Heart left ventricle (tissue), 16 donors: ENCODE data around the gene TPD52L2. TPM values are rescaled to one million over a fixed set of nuclear protein-coding genes. Genes with fewer than 3 reads are reported as not detected.
A peak's percentile ranks its signal among the peaks of the same experiment; 100 is the strongest.
"Not testable (repeated sequence)": the region's sequence is repeated elsewhere in the genome, so short reads cannot be mapped to it uniquely, and the experiment has no call there.

Experiments used
- ATAC-seq, 4 donors: fragments of 200-7000 bp; cut with Tn5 transposase; one replicate each; pipeline ENCODE4 v1.9.1; 2020 to 2022; ENCODE audit warnings: moderate library complexity in 4 of 4, mild to moderate bottlenecking in 3 of 4, moderate number of reproducible peaks in 1 of 4
- DNase-seq, 5 donors: peaks; one replicate each; pipeline ENCODE4 v3.0.0-alpha.2; 2020
- H3K27ac ChIP-seq, 12 donors: fragments of 200-600 bp; sonication (generic) in 4 of 12; one replicate each; pipeline versions ENCODE4 v1.5.0 to v1.8.0; 2016 to 2022; ENCODE audit warnings: mild to moderate bottlenecking in 2 of 12
- H3K27me3 ChIP-seq, 9 donors: fragments of 200-600 bp; sonication (generic) in 2 of 9; one replicate each; pipeline versions ENCODE4 v1.5.1 to v1.8.0; 2016 to 2022; ENCODE audit warnings: mild to moderate bottlenecking in 3 of 9
- H3K36me3 ChIP-seq, 9 donors: fragments of 200-600 bp; sonication (generic) in 2 of 9; one replicate each; pipeline versions ENCODE4 v1.5.0 to v1.8.0; 2018 to 2022; ENCODE audit warnings: mild to moderate bottlenecking in 2 of 9
- H3K4me1 ChIP-seq, 12 donors: fragments of 200-600 bp; sonication (generic) in 4 of 12; one replicate each; pipeline versions ENCODE4 v1.5.0 to v1.8.0; 2016 to 2022; ENCODE audit warnings: mild to moderate bottlenecking in 3 of 12
- H3K4me3 ChIP-seq, 12 donors: fragments of 200-600 bp; sonication (generic) in 4 of 12; one replicate each; pipeline versions ENCODE4 v1.5.0 to v1.8.0; 2017 to 2022; ENCODE audit warnings: mild to moderate bottlenecking in 9 of 12, moderate library complexity in 4 of 12
- H3K9me3 ChIP-seq, 12 donors: fragments of 200-600 bp; sonication (generic) in 4 of 12; one replicate each; pipeline versions ENCODE4 v1.5.0 to v1.8.0; 2016 to 2022; ENCODE audit warnings: mild to moderate bottlenecking in 1 of 12
- POLR2A ChIP-seq, 2 donors: fragments of 450-650 bp; IDR thresholded peaks; one replicate each; pipeline ENCODE4 v1.6.1; 2017; ENCODE audit warnings: antibody characterized with exemption in 2 of 2, mild to moderate bottlenecking in 2 of 2, moderate library complexity in 2 of 2
- WGBS, 4 donors: extraction: QIAGEN DNeasy Blood & Tissue Kit in 2 of 4; methylation state at CpG; one replicate each; pipeline versions ENCODE4 v1.1.5 to v1.1.7; 2013 to 2018; 5-methylcytosine and 5-hydroxymethylcytosine counted together
- intact Hi-C, 10 donors: fragments of 100-400 bp; cut with DNase I; formaldehyde crosslinking; loops; one replicate each; pipeline versions ENCODE4 v1.11.1 to v1.14.2; 2022
- polyA plus RNA-seq, 2 donors: library from polyadenylated mRNA; stranded (reverse); fragments of 200-250 nt; gene quantifications; one replicate each; pipeline ENCODE4 v1.2.3, GENCODE V29; 2013
- total RNA-seq, 9 donors: library from RNA; depleted of rRNA in 2 of 9; stranded (reverse); fragments of >200 nt in 2 of 9; fragmentation: NEBNext Ultra II Directional in 3 of 9; extraction: Animal tissue kit (Norgen Biotek cat#: 25700) in 3 of 9; gene quantifications; one replicate each; pipeline versions ENCODE4 v1.1.0 to v1.2.4, GENCODE V29; 2016 to 2023
- TF ChIP-seq, protein P1 (sequence below), 12 donors: fragments of 200-600 bp; sonication (generic) in 4 of 12; IDR thresholded peaks; one replicate each; pipeline versions ENCODE4 v1.5.0 to v1.8.0; 2018 to 2022; ENCODE audit warnings: antibody characterized with exemption in 12 of 12, mild to moderate bottlenecking in 5 of 12
- donor health status: ischemic (EF 13 %, LVEDD 7.1; RV severe dilation, severe dysfunction).
- donor health status: healthy with polysubstance abuse.
- donor health status: DM: no; HTN: yes; CAD: no.
- donor health status: DM: no; HTN: no; CAD: no.
- donor health status: ischemic (EF 25% LVEDD 6.9; RV normal size, moderate dysfunction).
- donor health status: ischemic (EF 25% LVEDD 5.7; RV mildly dilated, moderate dysfunction).
- donor health status: healthy.
- donor health status: DM: yes; HTN: yes; CAD: no.
- donor health status: ischemic (EF 35%, LVEDD 5.7; RV mildly dilated, moderate dysfunction).
- donor health status: nonischemic (EF 11% LVEDD 7.7; RV severe dilation, severe dysfunction).
- donor health status: DM: yes; HTN: yes; CAD: no.
- donor health status: PGD.
- donor health status: ischemic (EF 29% LVEDD 5.4; RV normal size, mild dysfunction).
- donor health status: nonischemic (EF 23%, LVEDD 6.1; RV moderate dilation, normal function).

Gene TPD52L2
- total and polyA plus RNA-seq, 11 donors, result 44.4 to 179 (median 72.2) TPM

DNA sequence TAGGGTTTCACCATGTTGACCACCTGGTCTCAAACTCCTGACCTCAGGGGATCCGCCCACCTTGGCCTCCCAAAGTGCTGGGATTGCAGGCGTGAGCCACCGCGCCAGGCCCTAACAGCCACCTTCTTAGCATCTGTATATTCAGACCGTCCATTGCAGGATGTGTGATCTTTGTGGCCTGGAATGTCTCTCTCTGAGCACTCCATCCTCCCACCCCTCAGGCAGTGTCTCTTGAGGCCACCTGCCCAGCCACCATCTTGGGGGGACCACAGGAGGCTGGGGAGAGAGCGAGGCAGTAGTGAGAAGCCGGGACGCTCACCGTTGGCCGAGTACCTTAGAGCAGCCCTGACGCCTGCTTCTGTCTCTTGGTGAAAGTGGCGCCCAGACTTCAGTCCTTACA is 48.7 kb downstream of the TPD52L2 start:
- intact Hi-C loops, result loop anchor here in 5 of 10 donors (5.0 to 10.0 kb wide), 3 partner anchors 59 to 211 kb away; partner anchors contain the start of gene SAMD10 (in 1 of the 5)
- Histone ChIP-seq H3K27ac (no peak overlapping the region), H3K27me3 (no peaks in the 10 kb centered on the region), H3K36me3 (peaks cover 0 to 36% (median 0%) of the 10 kb centered on the region in 9 donors), H3K9me3 (peaks cover 0 to 12% (median 0%) of the 10 kb centered on the region in 12 donors), H3K4me1 (peaks cover 0 to 53% (median 14%) of the 10 kb centered on the region in 12 donors), H3K4me3 (no peak overlapping the region)
- TF ChIP-seq POLR2A (IDR thresholded peaks at IDR 0.05), result no peak
- TF ChIP-seq, protein P1, sequence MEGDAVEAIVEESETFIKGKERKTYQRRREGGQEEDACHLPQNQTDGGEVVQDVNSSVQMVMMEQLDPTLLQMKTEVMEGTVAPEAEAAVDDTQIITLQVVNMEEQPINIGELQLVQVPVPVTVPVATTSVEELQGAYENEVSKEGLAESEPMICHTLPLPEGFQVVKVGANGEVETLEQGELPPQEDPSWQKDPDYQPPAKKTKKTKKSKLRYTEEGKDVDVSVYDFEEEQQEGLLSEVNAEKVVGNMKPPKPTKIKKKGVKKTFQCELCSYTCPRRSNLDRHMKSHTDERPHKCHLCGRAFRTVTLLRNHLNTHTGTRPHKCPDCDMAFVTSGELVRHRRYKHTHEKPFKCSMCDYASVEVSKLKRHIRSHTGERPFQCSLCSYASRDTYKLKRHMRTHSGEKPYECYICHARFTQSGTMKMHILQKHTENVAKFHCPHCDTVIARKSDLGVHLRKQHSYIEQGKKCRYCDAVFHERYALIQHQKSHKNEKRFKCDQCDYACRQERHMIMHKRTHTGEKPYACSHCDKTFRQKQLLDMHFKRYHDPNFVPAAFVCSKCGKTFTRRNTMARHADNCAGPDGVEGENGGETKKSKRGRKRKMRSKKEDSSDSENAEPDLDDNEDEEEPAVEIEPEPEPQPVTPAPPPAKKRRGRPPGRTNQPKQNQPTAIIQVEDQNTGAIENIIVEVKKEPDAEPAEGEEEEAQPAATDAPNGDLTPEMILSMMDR (IDR thresholded peaks at IDR 0.05), result no peak
- ATAC-seq (no peak), DNase-seq (peak in 1 of 5 donors; percentile 28)
- 93 to 98% (median 94%) methylated on average over 12 of the region's 12 CpGs for WGBS, 4 donors

DNA sequence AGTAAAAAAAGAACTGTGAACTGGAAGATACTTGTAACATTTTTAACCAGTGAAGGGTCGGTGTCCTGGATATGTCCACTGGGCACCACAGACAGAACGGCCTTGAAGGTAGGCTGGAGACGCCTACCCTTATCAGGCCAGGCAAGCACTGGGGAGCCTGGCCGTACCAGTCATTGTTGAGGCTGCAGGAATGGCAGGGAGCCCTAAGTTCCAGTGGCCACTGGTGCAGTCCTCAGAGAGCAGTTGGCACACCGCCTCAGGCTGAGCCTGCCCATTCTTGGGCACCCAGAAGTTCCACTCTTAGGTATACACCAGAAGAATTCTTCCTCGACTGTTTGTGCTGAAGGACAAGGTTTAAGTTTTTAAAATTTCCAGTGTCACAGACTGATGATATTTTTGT is 50.4 kb downstream of the TPD52L2 start:
- peak; percentile 84 to 87 (median 87) for ATAC-seq
- Histone ChIP-seq H3K36me3 (peaks cover 0 to 38% (median 8%) of the 10 kb centered on the region in 9 donors), H3K4me1 (peaks cover 0 to 38% (median 9%) of the 10 kb centered on the region in 12 donors), H3K9me3 (peaks cover 0 to 12% (median 0%) of the 10 kb centered on the region in 12 donors), H3K27me3 (no peaks in the 10 kb centered on the region), H3K4me3 (no peak overlapping the region), H3K27ac (peak overlapping the region in 2 of 12 donors; percentile 39 to 41)
- no peak for TF ChIP-seq POLR2A (IDR thresholded peaks at IDR 0.05)
- TF ChIP-seq, protein P1 (IDR thresholded peaks at IDR 0.05), result no peak
- DNase-seq, result peak in 4 of 5 donors; percentile 37 to 79 (median 72)
- intact Hi-C loops, result loop anchor here in 2 of 10 donors (10.0 kb wide), 2 partner anchors 59 to 209 kb away; partner anchors contain the start of gene SAMD10 (in 1 of the 2)
- whole genome bisulfite sequencing, 4 donors, result 55 to 69% (median 65%) methylated on average over 6 of the region's 6 CpGs

DNA sequence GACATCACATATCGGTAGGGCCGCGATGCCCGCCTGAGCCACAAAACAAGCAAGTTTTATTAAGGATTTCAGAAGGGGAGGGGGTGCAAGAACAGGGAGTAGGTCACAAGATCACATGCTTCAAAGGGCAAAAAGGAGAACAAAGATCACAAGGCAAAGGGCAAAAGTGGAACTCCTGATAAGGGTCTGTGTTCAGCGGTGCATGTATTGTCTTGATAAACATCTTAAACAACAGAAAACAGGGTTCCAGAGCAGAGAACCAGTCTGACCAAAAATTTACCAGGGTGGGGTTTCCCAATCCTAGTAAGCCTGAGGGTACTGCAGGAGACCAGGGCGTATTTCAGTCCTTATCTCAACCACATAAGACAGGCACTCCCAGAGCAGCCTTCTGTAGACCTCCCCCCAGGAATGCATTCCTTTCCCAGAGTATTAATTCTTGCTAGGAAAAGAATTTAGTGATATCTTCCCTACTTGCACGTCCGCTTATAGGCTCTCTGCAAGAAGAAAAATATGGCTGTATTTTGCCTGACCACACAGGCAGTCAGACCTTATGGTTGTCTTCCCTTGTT is 51.4 kb downstream of the TPD52L2 start:
- H3K4me1 ChIP-seq, result peaks cover 0 to 28% (median 3%) of the 10 kb centered on the region in 12 donors
- not testable (repeated sequence) for H3K4me3 ChIP-seq, H3K27me3 ChIP-seq, ATAC-seq, H3K27ac ChIP-seq
- H3K9me3 ChIP-seq, result peaks cover 0 to 12% (median 0%) of the 10 kb centered on the region in 12 donors
- 83 to 97% (median 95%) methylated on average over 8 of the region's 8 CpGs for WGBS, 4 donors
- peaks cover 0 to 48% (median 8%) of the 10 kb centered on the region in 9 donors for H3K36me3 ChIP-seq
- DNase-seq, result peak in 1 of 5 donors; percentile 10
- intact Hi-C loops, result loop anchor here in 2 of 10 donors (10.0 kb wide), 2 partner anchors 58 to 208 kb away; partner anchors contain the start of gene SAMD10 (in 1 of the 2)

DNA sequence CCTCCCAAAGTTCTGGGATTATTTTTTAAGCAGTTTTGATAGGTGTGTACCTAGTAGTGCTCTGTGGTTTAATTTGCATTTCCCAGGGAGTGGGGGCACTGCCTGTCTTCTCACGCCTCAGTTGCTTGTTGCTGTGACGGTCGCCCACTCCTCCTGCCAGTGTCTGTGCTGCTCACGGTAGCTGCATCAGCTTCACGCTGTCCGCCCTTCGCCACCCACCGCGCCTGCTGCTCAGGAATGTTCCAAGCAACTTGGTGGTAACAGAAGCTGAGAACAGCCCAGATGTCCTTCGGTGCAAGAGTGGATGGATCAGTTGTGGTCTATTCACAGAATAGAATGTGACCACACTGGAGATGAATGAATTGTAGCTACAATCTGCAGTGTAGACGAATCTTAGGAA is 52.7 kb downstream of the TPD52L2 start:
- intact Hi-C loops, result loop anchor here in 2 of 10 donors (10.0 kb wide), 2 partner anchors 57 to 207 kb away; partner anchors contain the start of gene SAMD10 (in 1 of the 2)
- Histone ChIP-seq H3K36me3 (peaks cover 0 to 55% (median 8%) of the 10 kb centered on the region in 9 donors), H3K9me3 (peaks cover 0 to 12% (median 0%) of the 10 kb centered on the region in 12 donors), H3K27me3 (no peaks in the 10 kb centered on the region), H3K4me3 (no peak overlapping the region), H3K27ac (no peak overlapping the region), H3K4me1 (peaks cover 0 to 14% (median 0%) of the 10 kb centered on the region in 12 donors)
- no peak for TF ChIP-seq POLR2A (IDR thresholded peaks at IDR 0.05)
- TF ChIP-seq, protein P1 (IDR thresholded peaks at IDR 0.05), result no peak
- 90 to 94% (median 92%) methylated on average over 8 to 11 of the region's 11 CpGs for WGBS, 4 donors
- ATAC-seq (no peak), DNase-seq (peak in 1 of 5 donors; percentile 47)
